Mesendoderm (in vitro differentiated cells): ENCODE results near the gene SAMD14. TPM values are rescaled to one million over a fixed set of nuclear protein-coding genes. Genes with fewer than 3 reads are reported as not detected.

Experiments used
- DNase-seq: peaks from one replicate; pipeline ENCODE4 v3.0.0; 2013
- H2AK5ac ChIP-seq: 2 replicates; pipeline ENCODE4 v1.6.1; 2013; ENCODE audit warnings: low read length, inconsistent platforms
- H2BK120ac ChIP-seq: 2 replicates; pipeline ENCODE4 v1.6.1; 2013; ENCODE audit warnings: low read depth, mild to moderate bottlenecking, low read length, moderate library complexity, mixed read lengths
- H2BK15ac ChIP-seq: replicated peaks from 2 replicates; pipeline ENCODE4 v1.6.1; 2013; ENCODE audit warnings: low read depth, mild to moderate bottlenecking, moderate library complexity
- H2BK5ac ChIP-seq: 2 replicates; pipeline ENCODE4 v1.6.1; 2013; ENCODE audit warnings: low read length, inconsistent platforms
- H3K18ac ChIP-seq: 2 replicates; pipeline ENCODE4 v1.6.1; 2013; ENCODE audit warnings: mild to moderate bottlenecking, low read length, mixed read lengths
- H3K23ac ChIP-seq: one replicate; pipeline ENCODE4 v1.6.1; 2013; ENCODE audit warnings: low read length
- H3K27ac ChIP-seq: 2 replicates; pipeline ENCODE4 v1.5.1; 2013; ENCODE audit warnings: low read depth, mild to moderate bottlenecking, inconsistent platforms, low read length, moderate library complexity
- H3K27me3 ChIP-seq: 2 replicates; pipeline ENCODE4 v1.6.1; 2013; ENCODE audit warnings: low read length, control low read depth, mild to moderate bottlenecking, inconsistent platforms; ENCODE audit not compliant: insufficient read depth, poor library complexity
- H3K36me3 ChIP-seq: 2 replicates; pipeline ENCODE4 v1.6.1; 2013; ENCODE audit warnings: low read length, inconsistent platforms; ENCODE audit not compliant: control insufficient read depth, insufficient read depth
- H3K4ac ChIP-seq: one replicate; pipeline ENCODE4 v1.6.1; 2013; ENCODE audit warnings: low read depth, mild to moderate bottlenecking, low read length, moderate library complexity
- H3K4me1 ChIP-seq: 2 replicates; pipeline ENCODE4 v1.6.1; 2013; ENCODE audit warnings: low read depth, low read length, inconsistent platforms; ENCODE audit not compliant: control insufficient read depth
- H3K4me2 ChIP-seq: 2 replicates; pipeline ENCODE4 v1.6.1; 2013; ENCODE audit warnings: low read length
- H3K4me3 ChIP-seq: 2 replicates; pipeline ENCODE4 v1.5.1; 2013; ENCODE audit warnings: mild to moderate bottlenecking, low read length
- H3K56ac ChIP-seq: one replicate; pipeline ENCODE4 v1.6.1; 2013; ENCODE audit warnings: low read length
- H3K79me1 ChIP-seq: 2 replicates; pipeline ENCODE4 v1.6.1; 2013; ENCODE audit warnings: low read length, inconsistent platforms
- H3K79me2 ChIP-seq: 2 replicates; pipeline ENCODE4 v1.6.1; 2013; ENCODE audit warnings: mild to moderate bottlenecking, low read length; ENCODE audit not compliant: control insufficient read depth, insufficient read depth
- H3K9ac ChIP-seq: 2 replicates; pipeline ENCODE4 v1.6.1; 2013; ENCODE audit warnings: low read length, inconsistent platforms
- H4K5ac ChIP-seq: one replicate; pipeline ENCODE4 v1.6.1; 2013; ENCODE audit warnings: low read length
- H4K8ac ChIP-seq: one replicate; pipeline ENCODE4 v1.6.1; 2013; ENCODE audit warnings: low read depth, mild to moderate bottlenecking, control low read depth, low read length, moderate library complexity
- WGBS: extraction: QIAGEN DNeasy Blood & Tissue Kit; methylation state at CpG from one replicate; pipeline ENCODE4 v1.1.7; 2013; ENCODE audit warnings: low lambda C conversion rate, missing lambda C conversion rate; ENCODE audit not compliant: insufficient coverage; ENCODE audit errors: extremely low coverage; 5-methylcytosine and 5-hydroxymethylcytosine counted together
- polyA plus RNA-seq, 2 experiments: library from polyadenylated mRNA; stranded (reverse); fragments of 200-250 nt; gene quantifications; one replicate each; pipeline ENCODE4 v1.2.3, GENCODE V29; 2013

SAMD14 gene
- polyA plus RNA-seq (2013, experiment 1 of 2) = 1.2 TPM
- 1.1 TPM for polyA plus RNA-seq (2013, experiment 2 of 2)

- Histone ChIP-seq H3K79me2 (no peaks in the 10 kb centered on the region), H3K27me3 (no peaks in the 10 kb centered on the region), H3K18ac (peak within 1 kb of the TSS; percentile 25), H3K4ac (peak within 1 kb of the TSS; percentile 87), H3K56ac (peak within 1 kb of the TSS; percentile 91), H3K4me3 (peak within 1 kb of the TSS; percentile 62), H2BK15ac (peak within 1 kb of the TSS; percentile 42), H3K27ac (peak within 1 kb of the TSS; percentile 56), H3K4me1 (peaks cover 10% of the 10 kb centered on the region), H3K9ac (peak within 1 kb of the TSS; percentile 67), H2BK120ac (no peak within 1 kb of the TSS), H2BK5ac (peak within 1 kb of the TSS; percentile 61), H2AK5ac (no peak within 1 kb of the TSS), H4K8ac (no peak within 1 kb of the TSS), H3K4me2 (peak within 1 kb of the TSS; percentile 99), H4K5ac (no peak within 1 kb of the TSS), H3K36me3 (no peaks in the 10 kb centered on the region), H3K79me1 (no peaks in the 10 kb centered on the region), H3K23ac (peak within 1 kb of the TSS; percentile 57)
- DNase-seq = peak; percentile 78
- WGBS = no CpG with 5 or more reads among the region's 84 CpGs
Measured at GRCh38 chr17:50129728-50130558, at the start of gene SAMD14. SAMD14 (minus strand) TSS chr17:50130160; CDS start chr17:50124959, 5,201 bp downstream.

DNA sequence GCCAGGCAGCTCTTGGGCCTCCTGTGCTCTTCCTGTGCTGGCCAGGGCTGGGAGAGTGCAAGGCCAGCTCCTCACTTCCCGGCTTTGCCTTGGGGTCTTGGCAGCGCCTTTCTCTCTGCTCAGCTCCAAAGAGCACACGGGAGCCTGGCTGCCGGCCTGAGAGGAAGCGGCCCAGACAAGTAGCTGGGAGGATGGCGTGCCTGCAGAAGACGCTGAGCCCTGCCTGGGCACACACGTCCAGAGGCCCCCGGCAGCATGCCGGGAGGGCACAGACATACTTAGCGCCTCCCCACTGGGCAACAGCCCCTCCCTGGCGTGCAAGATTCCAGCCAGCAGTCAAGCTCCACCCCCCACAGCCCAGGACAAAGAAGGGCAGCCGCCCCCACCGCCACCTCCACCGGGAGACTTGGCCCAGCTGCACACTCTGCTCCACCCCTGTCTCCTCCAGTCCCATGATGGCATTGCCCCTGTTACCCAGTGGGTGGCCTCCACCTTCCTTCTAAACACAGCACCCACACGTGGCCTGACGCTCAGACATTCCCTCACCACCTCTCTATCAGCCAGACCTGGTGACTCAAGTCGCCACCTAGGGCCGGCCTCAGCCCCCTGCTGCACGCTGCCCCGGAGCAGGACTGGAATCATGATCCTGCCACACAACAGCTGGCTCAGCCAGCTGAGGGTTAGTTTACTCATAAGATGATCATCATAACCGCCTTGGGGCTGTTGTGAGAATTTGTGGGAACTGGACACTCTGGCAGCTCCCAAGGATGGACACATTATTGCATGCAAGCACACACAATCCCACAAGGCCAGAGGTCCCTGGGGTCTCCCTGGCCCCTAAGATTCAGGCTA, 48.2 kb upstream of the SAMD14 start:
- Histone ChIP-seq H2BK120ac (peak overlapping the region; percentile 21), H2AK5ac (peak overlapping the region; percentile 40), H3K4ac (peak overlapping the region; percentile 41), H3K4me3 (no peak overlapping the region), H3K4me1 (peaks cover 7% of the 10 kb centered on the region), H4K8ac (no peak overlapping the region), H3K27ac (peak overlapping the region; percentile 71), H3K27me3 (no peaks in the 10 kb centered on the region), H3K56ac (peak overlapping the region; percentile 95), H3K18ac (peak overlapping the region; percentile 32), H3K36me3 (no peaks in the 10 kb centered on the region), H4K5ac (no peak overlapping the region), H3K23ac (peak overlapping the region; percentile 12), H2BK15ac (peak overlapping the region; percentile 9), H3K79me2 (no peaks in the 10 kb centered on the region), H3K4me2 (peak overlapping the region; percentile 28), H2BK5ac (peak overlapping the region; percentile 81), H3K79me1 (no peaks in the 10 kb centered on the region), H3K9ac (peak overlapping the region; percentile 63)
- WGBS = no CpG with 5 or more reads among the region's 22 CpGs
- peak; percentile 92 for DNase-seq

DNA sequence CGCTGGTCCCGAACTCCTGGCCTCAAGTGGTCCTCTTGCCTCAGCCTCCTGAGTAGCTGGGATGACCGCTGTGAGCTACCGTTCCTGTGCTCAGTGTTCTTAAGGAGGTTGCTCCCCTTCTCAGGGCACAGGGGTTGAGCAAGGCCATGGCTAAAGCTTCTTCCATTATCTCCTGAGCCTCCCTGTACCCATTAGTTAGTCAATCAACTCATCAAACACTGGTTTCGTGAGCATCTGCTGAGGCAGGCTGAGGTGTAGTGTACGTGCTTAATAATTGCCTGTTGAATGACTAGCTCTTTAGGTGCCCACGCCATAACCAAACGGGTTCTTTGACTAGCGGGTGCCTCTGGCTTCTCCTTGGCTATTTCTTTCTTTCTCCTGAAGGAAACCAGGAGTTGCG, 47.5 kb upstream of the SAMD14 start:
- no peaks in the 10 kb centered on the region for H3K36me3 ChIP-seq
- peak overlapping the region; percentile 21 for H2BK120ac ChIP-seq
- no peak overlapping the region for H4K5ac ChIP-seq
- H3K9ac ChIP-seq = peak overlapping the region; percentile 63
- H3K18ac ChIP-seq = peak overlapping the region; percentile 32
- no CpG with 5 or more reads among the region's 10 CpGs for whole genome bisulfite sequencing
- H3K4me1 ChIP-seq = peaks cover 7% of the 10 kb centered on the region
- no peak overlapping the region for H3K4me3 ChIP-seq
- H4K8ac ChIP-seq = no peak overlapping the region
- H3K4me2 ChIP-seq = no peak overlapping the region
- peak overlapping the region; percentile 95 for H3K56ac ChIP-seq
- no peaks in the 10 kb centered on the region for H3K79me2 ChIP-seq
- peak overlapping the region; percentile 40 for H2AK5ac ChIP-seq
- H3K4ac ChIP-seq = peak overlapping the region; percentile 41
- no peak overlapping the region for H3K23ac ChIP-seq
- H3K79me1 ChIP-seq = no peaks in the 10 kb centered on the region
- DNase-seq = no peak
- H2BK15ac ChIP-seq = no peak overlapping the region
- no peaks in the 10 kb centered on the region for H3K27me3 ChIP-seq
- H3K27ac ChIP-seq = peak overlapping the region; percentile 71
- H2BK5ac ChIP-seq = peak overlapping the region; percentile 81

GRCh38 chr17:50176559-50177357, 46.8 kb upstream of the SAMD14 start:
- DNase-seq = peak; percentile 29
- Histone ChIP-seq H3K4ac (peak overlapping the region; percentile 1), H3K56ac (peak overlapping the region; percentile 26), H3K4me2 (no peak overlapping the region), H2BK5ac (no peak overlapping the region), H2BK15ac (no peak overlapping the region), H3K36me3 (no peaks in the 10 kb centered on the region), H3K18ac (peak overlapping the region; percentile 6), H4K8ac (no peak overlapping the region), H3K9ac (peak overlapping the region; percentile 25), H2BK120ac (peak overlapping the region; percentile 17), H3K27ac (peak overlapping the region; percentile 71), H4K5ac (no peak overlapping the region), H3K23ac (no peak overlapping the region), H2AK5ac (peak overlapping the region; percentile 79), H3K79me1 (no peaks in the 10 kb centered on the region), H3K27me3 (no peaks in the 10 kb centered on the region), H3K4me1 (peaks cover 7% of the 10 kb centered on the region), H3K79me2 (no peaks in the 10 kb centered on the region), H3K4me3 (no peak overlapping the region)
- WGBS = no CpG with 5 or more reads among the region's 20 CpGs

DNA sequence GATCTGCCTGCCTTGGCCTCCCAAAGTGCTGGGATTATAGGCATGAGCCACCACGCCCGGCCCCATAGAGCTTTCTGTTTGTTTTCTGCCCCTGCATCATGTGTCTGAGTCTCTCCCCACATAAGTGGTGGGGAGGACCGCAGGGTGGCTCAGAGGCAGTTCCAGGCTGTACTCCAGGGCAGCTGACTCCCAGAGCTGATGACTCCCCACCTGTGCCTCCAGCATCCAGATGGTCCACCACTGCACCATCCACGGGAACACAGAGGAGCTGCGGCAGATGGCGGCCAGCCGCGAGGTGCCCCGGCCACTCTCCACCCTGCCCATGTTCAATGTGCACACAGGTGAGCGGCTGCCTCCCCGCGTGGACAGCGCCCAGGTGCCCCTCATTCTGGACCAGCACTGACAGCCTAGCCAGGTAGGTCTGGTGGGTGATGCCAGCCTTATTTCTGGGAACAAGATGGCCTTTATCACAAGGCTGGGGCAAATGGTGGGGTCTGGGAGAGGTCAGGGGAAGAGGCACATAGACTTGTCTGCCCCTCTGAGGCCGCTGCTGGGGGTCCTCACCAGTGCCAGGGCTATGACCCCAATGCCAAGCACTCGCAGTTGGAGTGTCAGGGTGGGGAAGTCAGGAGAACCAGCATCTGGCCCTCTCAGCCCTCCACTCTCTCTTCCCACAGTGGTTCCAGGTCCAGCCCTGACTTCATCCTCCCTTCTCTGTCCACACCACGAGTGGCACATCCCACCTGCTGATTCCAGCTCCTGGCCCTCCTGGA, 45.3 kb upstream of the SAMD14 start:
- no CpG with 5 or more reads among the region's 16 CpGs for WGBS
- no peak overlapping the region for H2AK5ac ChIP-seq
- H3K4me3 ChIP-seq = no peak overlapping the region
- no peak overlapping the region for H3K18ac ChIP-seq
- no peak overlapping the region for H2BK5ac ChIP-seq
- peak overlapping the region; percentile 67 for H3K56ac ChIP-seq
- no peak overlapping the region for H4K5ac ChIP-seq
- no peaks in the 10 kb centered on the region for H3K27me3 ChIP-seq
- H3K36me3 ChIP-seq = no peaks in the 10 kb centered on the region
- no peak overlapping the region for H3K23ac ChIP-seq
- H3K79me2 ChIP-seq = no peaks in the 10 kb centered on the region
- peak overlapping the region; percentile 22 for H3K4ac ChIP-seq
- H3K27ac ChIP-seq = no peak overlapping the region
- H3K79me1 ChIP-seq = no peaks in the 10 kb centered on the region
- H2BK15ac ChIP-seq = no peak overlapping the region
- H3K9ac ChIP-seq = no peak overlapping the region
- no peak overlapping the region for H4K8ac ChIP-seq
- no peak overlapping the region for H2BK120ac ChIP-seq
- H3K4me2 ChIP-seq = no peak overlapping the region
- H3K4me1 ChIP-seq = peaks cover 7% of the 10 kb centered on the region
- no peak for DNase-seq
